SH-SY5Y (cell line): ENCODE measurements around the gene PPHLN1.

Experiments used
- GATA2 ChIP-seq: IDR thresholded peaks from 2 replicates; pipeline ENCODE4 v1.6.1; 2011; ENCODE audit warnings: mild to moderate bottlenecking, low read depth, low read length
- GATA3 ChIP-seq: IDR thresholded peaks from 2 replicates; pipeline ENCODE4 v1.6.1; 2011; ENCODE audit warnings: low read depth, mild to moderate bottlenecking, low read length, moderate library complexity

DNA sequence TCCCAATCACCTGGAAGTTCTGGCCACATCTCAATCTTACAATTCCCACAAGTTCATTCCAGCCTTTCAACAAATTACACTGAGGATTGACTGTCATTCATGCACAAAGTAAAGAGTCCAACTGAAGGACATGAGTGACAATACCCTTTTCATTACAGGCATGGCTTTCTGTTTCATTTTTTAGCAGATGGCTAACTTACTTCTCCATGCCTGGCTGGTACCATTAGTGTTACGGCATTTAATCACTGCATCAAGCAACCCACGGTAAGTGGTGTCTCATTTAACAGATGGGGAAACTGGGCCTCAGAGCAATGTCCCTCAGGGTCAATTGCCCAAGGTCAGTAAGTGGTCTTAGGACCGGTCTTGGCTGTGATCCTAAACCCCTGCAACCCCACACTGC, 149.1 kb downstream of the PPHLN1 start:
- no peak for TF ChIP-seq GATA3
- no peak for TF ChIP-seq GATA2
